Daoy (cell line): ENCODE data around the gene MYO1B. TPM values are rescaled to one million over a fixed set of nuclear protein-coding genes. Genes with fewer than 3 reads are reported as not detected.
A peak's percentile ranks its signal among the peaks of the same experiment; 100 is the strongest.

Experiments used
- DNase-seq: peaks from one replicate; pipeline ENCODE4 v3.0.0-alpha.2; 2015; ENCODE audit warnings: low read depth
- total RNA-seq: library from RNA; depleted of rRNA; stranded (reverse); fragments of >200 nt; shearing (Covaris generic); gene quantifications from 2 replicates; pipeline ENCODE4 v1.2.3, GENCODE V29; 2014

MYO1B gene
- total RNA-seq, 1 experiment from 2014 or later: 104 TPM

DNA sequence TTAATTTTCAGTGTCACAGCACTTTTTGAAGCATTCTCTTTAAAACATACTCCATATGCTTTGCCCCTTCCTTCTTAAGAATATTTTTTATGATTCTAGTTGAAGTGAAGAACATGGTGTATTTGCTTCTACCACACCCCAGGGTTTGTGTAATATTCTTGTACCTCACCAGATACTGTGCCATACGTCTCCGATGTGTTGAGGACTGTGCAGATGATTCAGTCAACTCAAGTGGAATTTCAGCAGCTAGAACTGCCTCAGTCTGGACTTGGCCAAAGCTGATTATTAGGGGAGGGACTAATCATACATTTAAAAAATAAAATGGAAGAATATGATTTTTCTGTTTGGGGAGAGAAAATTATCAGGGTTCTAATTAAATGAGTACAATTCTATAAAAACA is 115.7 kb downstream of the MYO1B start:
- DNase-seq: no peak

DNA sequence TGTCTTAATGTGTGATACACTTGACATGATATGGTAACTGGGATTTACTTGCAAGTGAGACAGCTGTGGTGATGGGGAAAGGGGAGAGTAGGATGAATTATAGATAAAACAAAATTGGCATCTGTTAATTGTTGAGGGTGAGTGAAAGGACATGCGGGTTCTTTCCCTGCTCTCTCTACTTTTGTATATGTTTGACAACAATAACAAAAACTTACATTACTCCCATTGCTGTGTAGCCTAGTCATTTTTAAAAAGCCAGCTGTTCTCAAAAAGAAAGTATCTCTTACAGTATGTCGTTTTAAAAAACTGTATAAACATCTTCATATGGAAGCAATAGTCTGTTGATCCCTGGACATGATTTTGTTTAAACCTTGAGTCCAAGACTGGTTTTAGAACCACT is 117.6 kb downstream of the MYO1B start:
- DNase-seq: no peak

DNA sequence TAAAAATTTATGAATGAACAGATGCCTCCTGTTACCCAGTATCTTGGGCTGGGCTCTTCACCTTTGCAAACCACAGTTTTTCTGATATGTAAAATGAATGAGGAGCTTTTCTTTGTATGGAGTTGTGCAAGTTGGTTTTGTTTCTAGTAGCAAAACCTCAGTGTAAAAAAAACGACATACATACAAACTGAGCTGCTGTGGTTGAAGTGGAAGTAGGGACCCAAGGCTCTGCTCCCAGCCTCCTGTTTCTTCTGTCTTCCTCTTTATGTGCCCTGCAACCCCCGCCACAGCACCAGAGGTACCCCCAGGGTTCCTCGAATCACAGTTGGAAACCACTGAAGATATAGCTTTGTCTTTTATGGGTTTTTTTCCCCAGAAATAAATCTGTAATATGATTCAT is 118.1 kb downstream of the MYO1B start:
- no peak for DNase-seq

DNA sequence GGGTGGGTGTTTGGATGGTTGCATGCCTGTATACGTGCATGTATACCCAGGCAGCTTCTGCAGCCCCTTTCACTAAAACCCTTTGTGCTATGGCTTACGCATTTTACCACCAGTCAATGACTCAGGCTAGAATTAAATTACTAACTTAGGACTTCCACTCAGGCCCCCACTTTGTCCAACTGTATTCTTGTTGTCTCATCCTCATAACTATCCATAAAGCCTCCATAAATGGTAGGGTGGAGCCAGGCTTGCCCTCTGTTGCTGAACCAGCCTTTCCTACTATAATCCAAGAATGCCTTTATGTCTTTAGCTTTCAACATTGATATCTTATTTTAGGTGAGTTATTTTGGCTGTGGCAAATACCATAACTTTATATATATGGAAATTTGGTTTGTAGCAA is 119.9 kb downstream of the MYO1B start:
- no peak for DNase-seq

DNA sequence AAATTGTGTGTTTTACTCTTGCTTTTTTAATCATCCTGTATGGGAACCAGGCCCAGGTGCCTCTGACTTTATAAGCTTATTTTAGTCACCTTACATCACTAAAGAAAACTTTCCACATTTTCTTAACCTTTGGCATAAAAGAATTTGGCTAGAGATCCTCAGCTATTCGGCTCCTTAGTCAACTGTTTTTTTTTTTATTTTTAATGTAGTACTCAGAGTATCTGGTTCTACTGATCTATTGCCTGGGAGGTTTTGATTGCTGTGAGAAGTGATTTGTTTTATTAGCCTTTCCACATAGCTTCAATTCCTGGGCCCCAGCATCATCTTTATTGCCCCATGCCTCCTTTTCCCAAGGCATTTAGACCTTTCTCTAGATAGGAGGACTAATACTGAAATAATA is 121.0 kb downstream of the MYO1B start:
- DNase-seq: no peak

DNA sequence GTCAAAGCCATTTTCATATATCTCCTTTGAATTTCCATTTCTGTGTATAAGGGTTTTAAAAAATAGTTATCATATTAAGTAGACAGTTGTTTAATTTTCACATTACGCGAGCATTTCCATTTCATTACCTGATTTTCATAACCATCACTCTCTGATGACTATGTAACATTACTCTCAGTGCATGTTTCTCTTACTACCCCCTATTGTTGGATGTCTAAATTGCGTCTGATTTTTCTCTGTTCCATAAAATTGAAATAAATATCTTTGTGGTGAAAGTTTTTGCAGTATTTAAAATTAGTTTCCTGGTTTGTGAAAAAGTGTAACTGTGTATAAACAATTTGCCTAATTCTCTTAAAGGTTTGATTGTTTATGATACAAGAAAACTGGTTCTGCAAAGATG is 123.8 kb downstream of the MYO1B start:
- no peak for DNase-seq

DNA sequence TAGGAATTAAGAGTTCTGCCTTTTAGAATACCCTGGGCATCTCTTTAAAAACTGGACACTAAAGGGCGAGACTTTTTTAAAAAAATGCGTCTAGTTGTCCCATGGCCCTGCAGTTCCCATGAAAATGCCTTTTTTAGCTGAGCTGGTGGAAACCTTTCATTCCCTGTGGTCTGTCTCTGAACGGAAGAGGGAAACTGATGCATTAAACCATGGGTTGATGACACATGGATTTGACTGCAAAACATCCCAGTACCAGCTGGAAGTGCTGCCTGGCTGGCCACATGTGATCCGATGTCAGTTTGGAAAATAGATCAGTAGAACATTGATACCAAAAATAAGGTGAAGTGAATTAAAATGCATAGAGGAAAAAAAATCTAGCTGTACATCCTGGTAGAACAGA is 129.2 kb downstream of the MYO1B start:
- peak; percentile 3 for DNase-seq

DNA sequence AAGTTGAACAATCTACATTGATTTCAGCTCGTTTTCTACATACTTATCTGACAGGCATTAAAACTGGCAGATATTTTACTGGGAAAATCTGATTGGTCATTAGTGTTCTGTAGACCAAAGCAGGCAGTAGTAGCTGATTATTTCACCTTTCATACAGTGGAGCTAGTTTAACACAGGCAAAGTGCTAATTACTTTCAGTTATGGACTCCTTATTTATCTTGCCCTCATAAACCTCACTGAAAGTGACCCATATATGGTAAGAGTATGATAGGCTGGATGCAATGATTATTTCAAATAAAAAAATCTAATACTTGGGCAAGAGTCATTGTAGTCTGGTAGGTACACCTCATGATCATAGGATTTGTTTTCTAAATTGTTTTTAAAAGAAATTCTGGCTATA is 129.7 kb downstream of the MYO1B start:
- no peak for DNase-seq

DNA sequence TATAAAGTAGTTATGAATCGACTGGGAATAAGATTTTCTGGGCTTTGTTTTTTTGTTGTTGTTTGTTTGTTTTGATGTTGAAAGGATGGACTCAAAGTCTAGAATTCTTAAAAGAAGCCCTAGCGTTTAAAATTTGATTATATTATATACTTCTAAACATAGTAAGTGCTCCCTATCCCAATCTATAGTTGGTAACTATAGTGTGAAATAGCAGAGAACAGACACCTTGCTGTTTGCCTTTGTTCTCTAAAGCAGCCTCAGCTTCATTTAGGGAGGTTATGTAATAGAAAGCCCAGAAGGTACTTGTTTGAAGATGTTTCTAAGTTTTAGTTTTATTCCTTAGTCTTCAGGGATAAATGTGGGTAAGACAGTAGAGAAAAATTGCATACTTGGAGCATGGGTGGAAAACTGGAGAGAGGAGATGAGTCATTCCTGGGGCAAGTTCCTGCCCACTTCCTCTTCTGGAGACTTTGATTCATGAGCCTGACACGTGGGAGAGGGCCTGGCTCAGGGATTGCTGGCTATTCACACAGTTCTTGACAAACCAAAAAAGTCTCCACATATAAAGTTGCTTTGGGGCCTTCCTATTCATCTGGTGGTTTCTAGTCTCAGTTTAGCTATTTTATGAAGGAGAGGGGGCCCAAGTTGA is 131.9 kb downstream of the MYO1B start:
- peak; percentile 91 for DNase-seq

DNA sequence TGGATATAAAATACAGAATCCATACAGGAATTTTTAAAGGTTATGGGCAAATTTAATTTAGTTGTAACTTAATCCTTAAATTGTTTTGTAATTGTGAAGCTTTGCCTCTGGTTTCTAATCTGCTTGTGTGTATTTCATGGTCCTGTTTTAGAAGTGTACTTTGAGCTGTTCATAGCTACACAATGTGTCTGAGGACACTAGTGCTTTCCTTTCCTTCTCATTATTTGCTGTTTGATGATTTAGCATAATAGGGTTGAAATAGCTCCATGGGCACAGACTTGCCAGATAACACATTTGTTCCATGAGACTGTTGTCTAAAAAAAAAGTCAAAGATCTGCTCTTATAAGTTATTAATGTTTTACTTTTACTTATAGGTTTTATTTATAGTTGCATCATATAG is 134.2 kb downstream of the MYO1B start:
- DNase-seq: no peak

DNA sequence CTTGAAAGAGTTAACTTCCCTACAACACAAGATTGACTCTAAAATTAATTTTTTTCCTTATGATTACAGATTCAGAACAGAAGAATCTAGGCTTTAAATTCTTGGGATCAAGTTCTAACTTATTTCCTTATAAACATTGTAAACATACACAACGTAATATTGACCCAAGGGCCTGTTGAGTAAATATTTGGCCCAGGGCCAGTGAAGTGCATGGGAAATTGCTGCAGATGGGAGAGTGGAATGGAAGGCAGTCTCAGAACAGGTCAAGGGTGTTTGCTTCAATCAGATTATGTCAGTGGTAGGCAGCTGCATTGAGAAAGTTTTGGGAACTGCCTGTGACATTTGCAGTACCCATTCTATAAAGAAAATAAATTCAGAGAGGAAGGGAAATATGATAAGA is 137.6 kb downstream of the MYO1B start:
- peak; percentile 9 for DNase-seq

DNA sequence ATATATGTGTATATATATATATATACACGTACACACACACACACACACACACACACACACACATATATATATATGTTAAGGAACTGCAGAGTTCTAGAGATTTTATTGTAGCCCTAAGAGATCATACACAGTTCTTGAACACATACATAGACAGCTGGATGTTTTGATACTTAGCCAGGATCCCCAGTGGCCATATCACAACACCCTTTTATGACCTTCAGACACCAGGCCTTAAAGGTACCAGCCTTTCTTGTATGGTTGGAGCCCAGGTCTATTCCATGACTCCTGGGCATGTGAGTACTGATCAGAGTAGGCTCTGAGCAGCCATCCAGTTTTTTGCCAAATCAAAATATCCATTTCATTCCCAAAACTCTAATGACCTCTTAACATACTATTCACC is 138.3 kb downstream of the MYO1B start:
- no peak for DNase-seq

DNA sequence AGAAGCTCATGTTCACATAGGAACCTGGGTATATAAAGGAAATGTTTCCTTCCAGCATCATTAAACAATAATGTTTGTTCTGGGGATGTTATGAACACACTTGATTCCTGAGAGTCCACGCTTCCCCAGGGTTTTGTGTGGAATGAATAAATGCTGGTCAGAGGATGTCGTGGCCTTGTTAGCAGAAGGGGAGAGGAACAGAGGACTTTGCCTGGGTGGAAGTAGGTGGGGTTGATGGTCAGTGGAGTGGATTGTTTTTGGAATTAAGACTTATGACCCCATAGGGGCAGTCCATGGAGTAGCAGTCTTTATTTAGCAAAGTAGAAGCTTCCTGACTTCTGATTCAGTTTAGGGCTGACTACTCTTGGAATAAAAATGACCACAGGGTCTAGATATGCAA is 139.6 kb downstream of the MYO1B start:
- no peak for DNase-seq

DNA sequence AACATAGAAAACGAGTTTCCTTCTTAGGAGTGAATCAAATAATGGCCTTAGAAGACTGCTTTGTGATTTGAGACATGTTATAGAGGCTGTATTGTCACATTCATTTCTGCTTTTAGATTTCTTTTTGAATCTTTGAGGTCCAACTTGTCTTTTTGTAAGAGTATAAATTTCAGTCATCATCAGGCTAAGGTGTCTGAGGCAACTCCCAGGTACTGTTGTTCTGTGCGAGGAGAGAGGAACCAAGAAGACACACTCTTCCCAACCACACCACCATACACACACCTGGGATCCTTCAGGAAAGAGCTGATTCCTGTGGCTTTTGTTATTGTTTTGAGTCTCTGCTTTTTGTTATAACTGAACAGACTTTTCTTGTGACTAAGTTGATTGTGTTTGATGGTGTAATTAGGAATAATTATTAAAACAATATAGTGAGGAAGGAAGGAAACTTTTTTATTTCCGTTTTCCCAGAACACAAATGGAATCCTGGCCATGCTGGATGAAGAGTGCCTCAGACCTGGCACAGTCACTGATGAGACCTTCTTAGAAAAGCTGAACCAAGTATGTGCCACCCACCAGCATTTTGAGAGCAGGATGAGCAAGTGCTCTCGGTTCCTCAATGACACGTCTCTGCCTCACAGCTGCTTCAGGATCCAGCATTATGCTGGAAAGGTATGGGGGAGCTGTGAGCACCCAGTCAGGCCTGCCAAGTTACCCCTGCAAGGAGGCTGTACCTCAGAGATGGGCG is 140.4 kb downstream of the MYO1B start:
- peak; percentile 35 for DNase-seq

DNA sequence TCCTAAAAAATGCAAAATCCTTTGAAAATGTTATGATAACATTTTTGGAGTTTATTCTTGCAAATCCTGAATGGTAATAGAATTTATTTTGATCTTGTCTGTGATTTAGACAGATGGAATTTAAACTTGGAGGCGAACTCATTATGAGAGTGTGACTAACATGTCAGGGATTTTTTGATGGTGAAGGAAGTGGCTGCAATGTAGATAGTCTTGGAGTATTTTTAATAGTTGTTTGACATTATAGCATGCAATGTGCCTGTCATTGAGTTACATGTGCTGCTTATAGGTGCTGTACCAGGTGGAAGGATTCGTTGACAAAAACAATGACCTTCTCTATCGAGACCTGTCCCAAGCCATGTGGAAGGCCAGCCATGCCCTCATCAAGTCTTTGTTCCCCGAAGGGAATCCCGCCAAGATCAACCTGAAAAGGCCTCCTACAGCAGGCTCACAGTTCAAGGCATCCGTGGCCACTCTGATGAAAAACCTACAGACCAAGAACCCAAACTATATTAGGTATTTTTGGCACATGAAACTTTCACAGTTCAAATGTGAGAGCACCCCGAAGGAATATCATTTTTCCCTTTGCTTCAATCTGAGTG is 141.8 kb downstream of the MYO1B start:
- DNase-seq: peak; percentile 68

DNA sequence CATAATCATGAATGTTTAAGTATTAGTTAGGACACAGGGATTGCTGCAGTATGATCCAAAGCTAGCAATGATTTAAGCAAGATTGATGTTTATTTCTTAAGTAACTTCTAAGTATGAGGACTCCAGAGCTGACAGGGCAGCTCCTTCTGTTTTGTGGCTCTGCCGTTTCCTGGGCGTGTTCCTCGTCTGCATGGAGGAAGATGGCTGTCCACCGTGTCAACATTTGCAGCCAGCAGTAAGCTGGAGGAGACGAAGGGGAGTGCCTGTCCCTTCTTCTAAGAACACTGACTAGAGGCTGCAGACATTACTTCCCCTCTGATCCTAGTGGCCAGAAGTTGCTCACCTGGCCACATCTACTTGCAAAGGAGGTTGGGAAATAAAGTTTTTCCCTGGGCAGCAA is 144.1 kb downstream of the MYO1B start:
- DNase-seq: no peak

DNA sequence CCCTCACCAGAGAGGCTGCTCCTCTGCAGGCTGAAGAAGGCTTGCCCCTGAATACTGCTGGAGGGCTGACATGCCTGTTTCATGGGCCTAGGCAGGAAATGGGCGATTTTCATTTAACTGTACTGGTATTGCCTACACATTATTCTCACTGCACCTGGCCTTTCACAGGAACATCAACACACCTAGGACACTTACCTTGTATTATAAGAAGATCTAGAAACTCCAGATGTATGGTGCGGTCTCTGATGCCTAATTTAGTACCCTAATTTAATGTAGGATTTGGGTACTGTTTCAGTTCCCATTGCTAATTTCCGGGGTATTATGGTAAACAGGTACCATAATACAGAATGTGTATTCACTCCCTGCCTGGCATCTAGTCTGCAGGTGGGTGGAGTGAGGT is 146.0 kb downstream of the MYO1B start:
- DNase-seq: no peak

DNA sequence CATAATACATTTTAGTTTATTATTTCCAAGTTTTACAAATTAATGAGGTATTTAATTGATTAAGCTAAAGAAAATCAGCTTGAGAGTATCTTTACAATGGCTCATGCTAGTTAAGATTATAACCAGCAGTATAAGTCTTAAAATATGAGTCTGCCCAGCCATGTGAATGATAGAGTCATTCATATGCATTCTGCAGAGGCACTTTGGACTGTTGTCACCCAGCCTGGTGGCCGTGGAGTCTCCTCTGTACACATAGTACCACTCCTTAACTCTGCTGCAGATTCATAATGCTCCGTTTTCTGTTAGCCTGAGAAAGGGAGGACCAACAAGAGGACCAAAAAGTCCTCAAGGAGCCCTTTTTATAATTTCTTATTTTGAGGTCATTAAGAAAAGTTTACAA is 148.8 kb downstream of the MYO1B start:
- DNase-seq: no peak

DNA sequence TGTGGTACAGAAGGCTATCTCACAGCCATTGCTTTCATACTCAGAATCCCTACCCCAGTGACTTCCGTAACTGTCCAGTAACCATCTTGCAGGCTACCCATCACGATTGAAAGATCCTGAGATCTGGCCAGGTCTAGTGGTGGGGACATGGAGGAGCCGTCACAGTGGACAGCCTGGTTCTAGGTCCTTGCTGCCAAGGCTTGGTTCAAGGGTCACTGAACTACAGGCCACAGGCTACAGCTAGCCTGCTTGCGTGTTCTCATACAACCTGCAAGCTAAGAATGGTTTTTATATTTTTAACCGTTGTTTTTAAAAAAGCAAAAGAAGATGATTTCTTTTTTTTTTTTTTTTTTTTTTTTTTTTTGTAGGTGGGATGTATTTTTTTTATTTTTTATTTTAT is 151.6 kb downstream of the MYO1B start:
- no peak for DNase-seq

DNA sequence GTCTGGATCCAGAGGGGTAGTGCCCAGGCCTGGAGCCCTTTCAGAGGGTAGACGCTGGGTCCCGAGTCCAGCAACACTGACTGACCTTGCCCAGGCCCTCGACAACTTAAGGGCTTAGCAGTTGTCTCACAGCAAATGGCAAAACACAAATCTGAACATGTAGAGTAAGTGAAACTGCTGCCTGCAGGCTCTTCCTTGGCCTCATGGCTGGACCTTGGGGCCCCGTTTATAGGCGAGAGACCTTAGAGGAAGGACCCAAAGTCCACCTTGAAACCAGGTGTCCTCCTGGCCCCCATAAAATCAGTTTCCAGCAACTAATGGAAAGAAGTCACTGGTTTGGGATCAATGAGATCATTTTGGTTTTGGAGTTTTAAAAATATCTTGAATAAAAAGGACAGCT is 154.4 kb downstream of the MYO1B start:
- no peak for DNase-seq

DNA sequence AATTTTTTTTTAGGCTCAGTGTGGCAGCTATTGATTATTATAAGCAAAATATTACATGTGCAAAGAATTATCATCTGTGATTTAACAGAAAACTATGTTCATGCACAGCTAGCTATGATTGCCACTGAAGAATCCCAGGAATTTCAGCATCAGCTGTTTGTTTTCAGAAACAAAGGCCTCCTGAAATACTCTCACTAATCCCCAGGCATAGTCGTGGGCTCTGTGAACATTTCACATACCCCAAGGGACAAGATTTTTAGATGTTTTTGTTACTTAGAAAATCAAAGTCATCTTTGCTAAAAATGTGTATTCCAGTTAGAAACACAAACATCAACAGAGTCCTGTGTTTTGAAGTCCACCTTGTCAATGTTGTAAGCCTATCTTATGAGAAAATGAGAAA is 156.1 kb downstream of the MYO1B start:
- no peak for DNase-seq

DNA sequence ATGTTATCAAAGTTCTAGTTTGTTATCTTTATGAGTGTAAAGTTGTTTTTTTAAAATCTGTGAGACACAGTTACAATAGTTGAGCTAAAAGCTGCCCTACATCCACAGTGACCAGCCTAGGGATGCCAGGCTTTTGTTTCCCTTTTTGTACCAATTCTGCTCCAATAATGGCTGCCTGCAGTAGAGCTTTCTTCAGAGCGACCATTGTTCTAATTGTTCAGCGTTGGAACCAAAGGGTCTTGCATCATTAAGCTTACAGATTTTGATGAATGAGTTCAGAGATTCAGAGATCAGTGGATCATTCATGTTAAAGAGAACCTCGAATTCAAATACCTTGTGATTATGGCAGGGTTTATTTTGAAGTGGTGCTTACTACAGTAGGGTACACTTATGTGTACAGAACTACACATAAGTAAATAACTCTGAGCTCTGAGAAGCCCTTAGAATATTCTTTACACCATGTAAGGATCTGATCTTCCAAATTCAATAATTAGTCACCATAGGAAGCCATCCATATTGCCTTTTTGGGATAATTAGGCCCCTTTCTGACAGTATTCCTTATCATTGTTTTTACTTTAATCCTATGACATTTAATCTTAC is 157.9 kb downstream of the MYO1B start:
- DNase-seq: no peak

DNA sequence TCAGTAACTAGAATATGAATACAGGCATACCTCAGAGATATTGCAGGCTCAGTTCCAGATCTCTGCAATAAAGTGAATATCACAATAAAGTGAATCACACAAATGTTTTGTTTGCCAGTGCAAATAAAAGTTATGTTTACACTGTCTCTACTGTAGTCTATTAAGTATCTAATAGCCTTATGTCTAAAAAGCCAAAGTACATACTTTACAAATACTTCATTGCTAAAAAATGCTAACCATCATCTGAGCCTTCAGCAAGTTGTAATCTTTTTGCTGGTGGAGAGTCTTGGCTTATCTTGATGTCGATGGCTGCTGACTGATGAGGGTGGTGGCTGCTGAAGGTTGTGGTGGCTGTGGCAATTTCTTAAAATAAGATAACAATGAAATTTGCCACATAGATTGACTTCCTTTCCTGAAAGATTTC is 159.4 kb downstream of the MYO1B start:
- no peak for DNase-seq
